HEK293 (cell line): ENCODE measurements around the gene NCOA6.

Source experiments
- EGR2 ChIP-seq: fragments of 450-650 bp; formaldehyde crosslinking; IDR thresholded peaks from 2 replicates; pipeline ENCODE4 v1.5.1; 2016; ENCODE audit warnings: low read depth, missing biosample characterization, missing genetic modification characterization
- FEZF1 ChIP-seq: fragments of 450-650 bp; formaldehyde crosslinking; IDR thresholded peaks from 2 replicates; pipeline ENCODE4 v1.5.1; 2016; ENCODE audit warnings: missing biosample characterization, missing genetic modification characterization
- GFI1B ChIP-seq: fragments of 450-650 bp; formaldehyde crosslinking; IDR thresholded peaks from 2 replicates; pipeline ENCODE4 v1.5.1; 2016; ENCODE audit warnings: missing biosample characterization, missing genetic modification characterization
- GLI2 ChIP-seq: fragments of 450-650 bp; formaldehyde crosslinking; IDR thresholded peaks from 2 replicates; pipeline ENCODE4; 2017; ENCODE audit warnings: missing biosample characterization, missing genetic modification characterization, low read depth, borderline replicate concordance
- INSM2 ChIP-seq: fragments of 450-650 bp; formaldehyde crosslinking; IDR thresholded peaks from 2 replicates; pipeline ENCODE4 v1.5.1; 2016; ENCODE audit warnings: missing biosample characterization, missing genetic modification characterization
- KLF10 ChIP-seq: fragments of 450-650 bp; IDR thresholded peaks from 2 replicates; pipeline ENCODE4 v1.5.1; 2018; ENCODE audit warnings: missing biosample characterization, mild to moderate bottlenecking, missing genetic modification characterization
- KLF7 ChIP-seq: fragments of 450-650 bp; formaldehyde crosslinking; IDR thresholded peaks from 2 replicates; pipeline ENCODE4 v1.5.1; 2016; ENCODE audit warnings: missing biosample characterization, missing genetic modification characterization, borderline replicate concordance
- KLF8 ChIP-seq: fragments of 450-650 bp; formaldehyde crosslinking; IDR thresholded peaks from 2 replicates; pipeline ENCODE4 v1.5.1; 2016; ENCODE audit warnings: missing biosample characterization, missing genetic modification characterization
- KLF9 ChIP-seq: fragments of 450-650 bp; formaldehyde crosslinking; IDR thresholded peaks from 2 replicates; pipeline ENCODE4 v1.5.1; 2016; ENCODE audit warnings: missing biosample characterization, missing genetic modification characterization, low read depth
- PATZ1 ChIP-seq: fragments of 450-650 bp; formaldehyde crosslinking; IDR thresholded peaks from 2 replicates; pipeline ENCODE4 v1.5.1; 2016; ENCODE audit warnings: missing biosample characterization, missing genetic modification characterization
- REPIN1 ChIP-seq: fragments of 450-650 bp; formaldehyde crosslinking; IDR thresholded peaks from 2 replicates; pipeline ENCODE4 v1.5.1; 2017; ENCODE audit warnings: missing biosample characterization, missing genetic modification characterization, low read depth
- SP3 ChIP-seq: fragments of 450-650 bp; formaldehyde crosslinking; IDR thresholded peaks from 2 replicates; pipeline ENCODE4 v1.5.1; 2016; ENCODE audit warnings: missing biosample characterization, missing genetic modification characterization
- YY1 ChIP-seq: fragments of 450-650 bp; formaldehyde crosslinking; IDR thresholded peaks from 2 replicates; pipeline ENCODE4 v1.5.1; 2018; ENCODE audit warnings: missing biosample characterization, missing genetic modification characterization
- ZIC2 ChIP-seq: fragments of 450-650 bp; formaldehyde crosslinking; IDR thresholded peaks from 2 replicates; pipeline ENCODE4 v1.5.1; 2016; ENCODE audit warnings: missing biosample characterization, missing genetic modification characterization
- ZNF138 ChIP-seq: fragments of 450-650 bp; formaldehyde crosslinking; IDR thresholded peaks from 2 replicates; pipeline ENCODE4 v1.5.1; 2016; ENCODE audit warnings: missing biosample characterization, missing genetic modification characterization, borderline replicate concordance
- ZNF155 ChIP-seq: fragments of 450-650 bp; formaldehyde crosslinking; IDR thresholded peaks from 2 replicates; pipeline ENCODE4 v1.5.1; 2016; ENCODE audit warnings: missing biosample characterization, missing genetic modification characterization
- ZNF16 ChIP-seq: fragments of 450-650 bp; formaldehyde crosslinking; IDR thresholded peaks from 2 replicates; pipeline ENCODE4 v1.5.1; 2016; ENCODE audit warnings: low read depth, missing biosample characterization, missing genetic modification characterization
- ZNF2 ChIP-seq: fragments of 450-650 bp; formaldehyde crosslinking; IDR thresholded peaks from 2 replicates; pipeline ENCODE4 v1.5.1; 2016; ENCODE audit warnings: missing biosample characterization, missing genetic modification characterization
- ZNF211 ChIP-seq: fragments of 450-650 bp; formaldehyde crosslinking; IDR thresholded peaks from 2 replicates; pipeline ENCODE4 v1.5.1; 2016; ENCODE audit warnings: low read depth, missing biosample characterization, missing genetic modification characterization
- ZNF239 ChIP-seq: fragments of 450-650 bp; formaldehyde crosslinking; IDR thresholded peaks from 2 replicates; pipeline ENCODE4 v1.5.1; 2016; ENCODE audit warnings: missing biosample characterization, missing genetic modification characterization
- ZNF248 ChIP-seq: fragments of 450-650 bp; formaldehyde crosslinking; IDR thresholded peaks from 2 replicates; pipeline ENCODE4 v1.5.1; 2017; ENCODE audit warnings: missing biosample characterization, missing genetic modification characterization
- ZNF394 ChIP-seq: fragments of 450-650 bp; formaldehyde crosslinking; IDR thresholded peaks from 2 replicates; pipeline ENCODE4 v1.5.1; 2016; ENCODE audit warnings: missing biosample characterization, missing genetic modification characterization, mild to moderate bottlenecking, moderate library complexity, borderline replicate concordance
- ZNF416 ChIP-seq: fragments of 450-650 bp; formaldehyde crosslinking; IDR thresholded peaks from 2 replicates; pipeline ENCODE4 v1.5.1; 2016; ENCODE audit warnings: missing biosample characterization, missing genetic modification characterization
- ZNF473 ChIP-seq: fragments of 450-650 bp; formaldehyde crosslinking; IDR thresholded peaks from 2 replicates; pipeline ENCODE4 v1.5.1; 2017; ENCODE audit warnings: missing biosample characterization, missing genetic modification characterization
- ZNF530 ChIP-seq: fragments of 450-650 bp; formaldehyde crosslinking; IDR thresholded peaks from 2 replicates; pipeline ENCODE4 v1.5.1; 2016; ENCODE audit warnings: low read depth, missing biosample characterization, missing genetic modification characterization
- ZNF571 ChIP-seq: fragments of 450-650 bp; formaldehyde crosslinking; IDR thresholded peaks from 2 replicates; pipeline ENCODE4 v1.5.0; 2017; ENCODE audit warnings: missing biosample characterization, missing genetic modification characterization
- ZNF624 ChIP-seq: fragments of 450-650 bp; formaldehyde crosslinking; IDR thresholded peaks from 2 replicates; pipeline ENCODE4 v1.5.1; 2017; ENCODE audit warnings: missing biosample characterization, missing genetic modification characterization
- ZNF830 ChIP-seq: fragments of 450-650 bp; IDR thresholded peaks from 2 replicates; pipeline ENCODE4 v1.5.0; 2018; ENCODE audit warnings: missing biosample characterization, missing genetic modification characterization, low read depth, mild to moderate bottlenecking, moderate library complexity
- TF ChIP-seq, protein P1 (sequence below): fragments of 450-650 bp; formaldehyde crosslinking; IDR thresholded peaks from 2 replicates; pipeline ENCODE4 v1.5.1; 2017; ENCODE audit warnings: missing biosample characterization, missing genetic modification characterization
- TF ChIP-seq, protein P2 (sequence below): fragments of 450-650 bp; formaldehyde crosslinking; IDR thresholded peaks from 2 replicates; pipeline ENCODE4 v1.5.1; 2017; ENCODE audit warnings: missing biosample characterization, mild to moderate bottlenecking, missing genetic modification characterization, moderate library complexity
- TF ChIP-seq, protein P3 (sequence below): fragments of 450-650 bp; formaldehyde crosslinking; IDR thresholded peaks from 2 replicates; pipeline ENCODE4 v1.5.1; 2016; ENCODE audit warnings: missing biosample characterization, missing genetic modification characterization

The NCOA6 gene

GRCh38 chr20:34676642-34677373 lies 148.6 kb downstream of the NCOA6 start, which contains the start of gene PIGU (continued):
- no peak for TF ChIP-seq ZNF530
- TF ChIP-seq, protein P1, sequence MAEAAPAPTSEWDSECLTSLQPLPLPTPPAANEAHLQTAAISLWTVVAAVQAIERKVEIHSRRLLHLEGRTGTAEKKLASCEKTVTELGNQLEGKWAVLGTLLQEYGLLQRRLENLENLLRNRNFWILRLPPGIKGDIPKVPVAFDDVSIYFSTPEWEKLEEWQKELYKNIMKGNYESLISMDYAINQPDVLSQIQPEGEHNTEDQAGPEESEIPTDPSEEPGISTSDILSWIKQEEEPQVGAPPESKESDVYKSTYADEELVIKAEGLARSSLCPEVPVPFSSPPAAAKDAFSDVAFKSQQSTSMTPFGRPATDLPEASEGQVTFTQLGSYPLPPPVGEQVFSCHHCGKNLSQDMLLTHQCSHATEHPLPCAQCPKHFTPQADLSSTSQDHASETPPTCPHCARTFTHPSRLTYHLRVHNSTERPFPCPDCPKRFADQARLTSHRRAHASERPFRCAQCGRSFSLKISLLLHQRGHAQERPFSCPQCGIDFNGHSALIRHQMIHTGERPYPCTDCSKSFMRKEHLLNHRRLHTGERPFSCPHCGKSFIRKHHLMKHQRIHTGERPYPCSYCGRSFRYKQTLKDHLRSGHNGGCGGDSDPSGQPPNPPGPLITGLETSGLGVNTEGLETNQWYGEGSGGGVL (tag by site-specific recombination), result peak; percentile 83
- no peak for TF ChIP-seq GFI1B
- no peak for TF ChIP-seq ZNF248 (tag by site-specific recombination)
- TF ChIP-seq SP3 (tag by site-specific recombination), result peak; percentile 98
- no peak for TF ChIP-seq ZNF416 (tag by site-specific recombination)
- TF ChIP-seq, protein P2, sequence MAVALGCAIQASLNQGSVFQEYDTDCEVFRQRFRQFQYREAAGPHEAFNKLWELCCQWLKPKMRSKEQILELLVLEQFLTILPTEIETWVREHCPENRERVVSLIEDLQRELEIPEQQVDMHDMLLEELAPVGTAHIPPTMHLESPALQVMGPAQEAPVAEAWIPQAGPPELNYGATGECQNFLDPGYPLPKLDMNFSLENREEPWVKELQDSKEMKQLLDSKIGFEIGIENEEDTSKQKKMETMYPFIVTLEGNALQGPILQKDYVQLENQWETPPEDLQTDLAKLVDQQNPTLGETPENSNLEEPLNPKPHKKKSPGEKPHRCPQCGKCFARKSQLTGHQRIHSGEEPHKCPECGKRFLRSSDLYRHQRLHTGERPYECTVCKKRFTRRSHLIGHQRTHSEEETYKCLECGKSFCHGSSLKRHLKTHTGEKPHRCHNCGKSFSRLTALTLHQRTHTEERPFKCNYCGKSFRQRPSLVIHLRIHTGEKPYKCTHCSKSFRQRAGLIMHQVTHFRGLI, result peak; percentile 83
- TF ChIP-seq ZNF239, result no peak
- no peak for TF ChIP-seq KLF7 (tag by site-specific recombination)
- TF ChIP-seq ZNF473 (tag by site-specific recombination), result no peak
- no peak for TF ChIP-seq ZNF830 (tag by site-specific recombination)
- no peak for TF ChIP-seq GLI2 (tag by site-specific recombination)
- peak; percentile 86 for TF ChIP-seq EGR2 (tag by site-specific recombination)
- no peak for TF ChIP-seq ZNF624
- no peak for TF ChIP-seq ZNF16 (tag by site-specific recombination)
- TF ChIP-seq ZNF155 (tag by site-specific recombination), result no peak
- TF ChIP-seq FEZF1 (tag by site-specific recombination), result no peak
- TF ChIP-seq YY1 (tag by site-specific recombination), result peak; percentile 93
- no peak for TF ChIP-seq ZNF211 (tag by site-specific recombination)
- TF ChIP-seq KLF8, result peak; percentile 98
- TF ChIP-seq PATZ1 (tag by site-specific recombination), result peak; percentile 68
- peak; percentile 39; the same call in 1 of the 2 replicates for TF ChIP-seq KLF10 (tag by site-specific recombination)
- TF ChIP-seq, protein P3, sequence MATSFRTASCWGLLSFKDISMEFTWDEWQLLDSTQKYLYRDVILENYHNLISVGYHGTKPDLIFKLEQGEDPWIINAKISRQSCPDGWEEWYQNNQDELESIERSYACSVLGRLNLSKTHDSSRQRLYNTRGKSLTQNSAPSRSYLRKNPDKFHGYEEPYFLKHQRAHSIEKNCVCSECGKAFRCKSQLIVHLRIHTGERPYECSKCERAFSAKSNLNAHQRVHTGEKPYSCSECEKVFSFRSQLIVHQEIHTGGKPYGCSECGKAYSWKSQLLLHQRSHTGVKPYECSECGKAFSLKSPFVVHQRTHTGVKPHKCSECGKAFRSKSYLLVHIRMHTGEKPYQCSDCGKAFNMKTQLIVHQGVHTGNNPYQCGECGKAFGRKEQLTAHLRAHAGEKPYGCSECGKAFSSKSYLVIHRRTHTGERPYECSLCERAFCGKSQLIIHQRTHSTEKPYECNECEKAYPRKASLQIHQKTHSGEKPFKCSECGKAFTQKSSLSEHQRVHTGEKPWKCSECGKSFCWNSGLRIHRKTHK (tag by site-specific recombination), result no peak
- TF ChIP-seq KLF9, result peak; percentile 86
- TF ChIP-seq ZNF571 (tag by site-specific recombination), result no peak
- peak; percentile 46; the same call in 1 of the 2 replicates for TF ChIP-seq ZIC2 (tag by site-specific recombination)
- 0 out of 2 replicates have a peak, but pooled peaks have one; percentile 15 for TF ChIP-seq INSM2 (tag by site-specific recombination)
- no peak for TF ChIP-seq REPIN1
- no peak for TF ChIP-seq ZNF394
- peak; percentile 41; the same call in 1 of the 2 replicates for TF ChIP-seq ZNF2
- no peak for TF ChIP-seq ZNF138 (tag by site-specific recombination)
